Osteoblast (primary cell): ENCODE measurements around the gene ADTRP. TPM values are rescaled to one million over a fixed set of nuclear protein-coding genes. Genes with fewer than 3 reads are reported as not detected.

Experiments
- DNase-seq: peaks from one replicate; pipeline ENCODE4 v3.0.0; 2011; ENCODE audit warnings: low spot score, mixed read lengths; ENCODE audit not compliant: insufficient read length; ENCODE audit errors: missing footprints
- H2AFZ ChIP-seq: 2 replicates; pipeline ENCODE4 v1.6.0; 2011; ENCODE audit warnings: mild to moderate bottlenecking, low read length
- H3K27ac ChIP-seq: 2 replicates; pipeline ENCODE4 v1.5.1; 2011; ENCODE audit warnings: mild to moderate bottlenecking, low read depth, low read length, moderate library complexity
- H3K27me3 ChIP-seq: 2 replicates; pipeline ENCODE4 v1.6.0; 2012; ENCODE audit warnings: mild to moderate bottlenecking, control low read depth, inconsistent platforms, low read length, moderate library complexity; ENCODE audit not compliant: insufficient read depth
- H3K36me3 ChIP-seq: 2 replicates; pipeline ENCODE4 v1.5.1; 2011; ENCODE audit warnings: mild to moderate bottlenecking, low read length, control low read depth, moderate library complexity; ENCODE audit not compliant: insufficient read depth
- H3K4me1 ChIP-seq: 2 replicates; pipeline ENCODE4 v1.5.1; 2011; ENCODE audit warnings: mild to moderate bottlenecking, low read length, control low read depth, moderate library complexity; ENCODE audit not compliant: insufficient read depth
- H3K4me2 ChIP-seq: 2 replicates; pipeline ENCODE4 v1.6.0; 2011; ENCODE audit warnings: mild to moderate bottlenecking, low read length; ENCODE audit not compliant: insufficient read depth
- H3K4me3 ChIP-seq: fragments of 200-600 bp; sonication (generic); 3 replicates; pipeline ENCODE4 v1.5.1; 2012; ENCODE audit warnings: mild to moderate bottlenecking, low read length, inconsistent platforms; ENCODE audit not compliant: insufficient read depth
- H3K79me2 ChIP-seq: 2 replicates; pipeline ENCODE4 v1.6.0; 2012; ENCODE audit warnings: mild to moderate bottlenecking, low read length, control low read depth, inconsistent platforms; ENCODE audit not compliant: insufficient read depth
- H3K9me3 ChIP-seq: 2 replicates; pipeline ENCODE4 v1.5.1; 2011; ENCODE audit warnings: low read depth, low read length, control low read depth
- H4K20me1 ChIP-seq: 2 replicates; pipeline ENCODE4 v1.6.0; 2012; ENCODE audit warnings: mild to moderate bottlenecking, low read length, control low read depth; ENCODE audit not compliant: insufficient read depth
- CTCF ChIP-seq: IDR thresholded peaks from 2 replicates; pipeline ENCODE4 v1.5.1; 2011; ENCODE audit warnings: mild to moderate bottlenecking, low read depth, low read length, moderate library complexity; ENCODE audit errors: extremely low read depth
- total RNA-seq: library from RNA; depleted of rRNA; stranded (reverse); fragments of >200 nt; gene quantifications from 2 replicates; pipeline ENCODE4 v1.2.3, GENCODE V29; 2012

Gene ADTRP
- total RNA-seq, 1 donor: 0.72 TPM

- TF ChIP-seq CTCF: no peak
- H2AFZ ChIP-seq: no peak overlapping the region
Measured at GRCh38 chr6:11772109-11772825, 6.3 kb downstream of the ADTRP start.

GRCh38 chr6:11771473-11772048 lies 7.0 kb downstream of the ADTRP start:
- H3K27ac ChIP-seq: peak overlapping the region; percentile 95
- H3K4me1 ChIP-seq: peaks cover 54% of the 10 kb centered on the region
- TF ChIP-seq CTCF: no peak
- no peaks in the 10 kb centered on the region for H3K9me3 ChIP-seq
- peak overlapping the region; percentile 23 for H3K4me3 ChIP-seq
- H4K20me1 ChIP-seq: no peaks in the 10 kb centered on the region
- H3K36me3 ChIP-seq: no peaks in the 10 kb centered on the region
- no peak for DNase-seq
- peak overlapping the region; percentile 41 for H3K4me2 ChIP-seq
- H3K27me3 ChIP-seq: no peaks in the 10 kb centered on the region
- no peaks in the 10 kb centered on the region for H3K79me2 ChIP-seq
- no peak overlapping the region for H2AFZ ChIP-seq

More at GRCh38 chr6:11772109-11772825, 6.3 kb downstream of the ADTRP start:
- Histone ChIP-seq H3K79me2 (no peaks in the 10 kb centered on the region), H3K4me3 (no peak overlapping the region), H3K27me3 (no peaks in the 10 kb centered on the region), H3K36me3 (no peaks in the 10 kb centered on the region), H3K4me2 (peak overlapping the region; percentile 14), H4K20me1 (no peaks in the 10 kb centered on the region), H3K9me3 (no peaks in the 10 kb centered on the region), H3K4me1 (peaks cover 47% of the 10 kb centered on the region), H3K27ac (peak overlapping the region; percentile 95)
- DNase-seq: peak; percentile 96

- H2AFZ ChIP-seq: peak overlapping the region; percentile 39
- H3K79me2 ChIP-seq: no peaks in the 10 kb centered on the region
- peaks cover 60% of the 10 kb centered on the region for H3K4me1 ChIP-seq
- H3K27me3 ChIP-seq: no peaks in the 10 kb centered on the region
- TF ChIP-seq CTCF: no peak
- H3K27ac ChIP-seq: peak overlapping the region; percentile 95
- DNase-seq: peak; percentile 90
- no peaks in the 10 kb centered on the region for H4K20me1 ChIP-seq
- peak overlapping the region; percentile 23 for H3K4me3 ChIP-seq
- no peaks in the 10 kb centered on the region for H3K9me3 ChIP-seq
- no peaks in the 10 kb centered on the region for H3K36me3 ChIP-seq
- peak overlapping the region; percentile 58 for H3K4me2 ChIP-seq
Measured at GRCh38 chr6:11770546-11771466, 7.8 kb downstream of the ADTRP start.
